ENCODE results near the gene CD302. TPM values are rescaled to one million over a fixed set of nuclear protein-coding genes. Genes with fewer than 3 reads are reported as not detected.

The CD302 gene
- total RNA-seq, 1 experiment from 2014 or later: 8.5 TPM

GRCh38 chr2:159722580-159722979, 75.4 kb downstream of the CD302 start:
- Histone ChIP-seq H3K4me2 (ENCODE audit: low read length) (no peak overlapping the region), H3F3A (ENCODE audit: low read length, unreplicated experiment) (no peaks in the 10 kb centered on the region), H3K36me3 (ENCODE audit: low read depth, low read length) (peaks cover 55% of the 10 kb centered on the region), H3K79me2 (ENCODE audit: low read length) (peaks cover 100% of the 10 kb centered on the region), H3K27me3 (ENCODE audit: low read length) (no peaks in the 10 kb centered on the region), H3K4me3 (ENCODE audit: low read length) (no peak overlapping the region), H3K9me2 (replicated peaks; ENCODE audit: low read length) (no peaks in the 10 kb centered on the region), H2AFZ (ENCODE audit: low read length) (no peak overlapping the region), H3K4me1 (ENCODE audit: insufficient read depth, low read length) (no peaks in the 10 kb centered on the region), H3K27ac (ENCODE audit: low read length) (no peak overlapping the region), H4K20me1 (ENCODE audit: low read length) (peaks cover 91% of the 10 kb centered on the region), H3K9ac (ENCODE audit: low read length) (no peak overlapping the region), H3K9me3 (ENCODE audit: low read length) (no peaks in the 10 kb centered on the region)
- DNase-seq (no peak), ATAC-seq (no peak)
- POLR2A ChIA-PET (ENCODE audit: unreplicated experiment): no interaction called here
- intact Hi-C loops (cut with micrococcal nuclease): no loop called here
- no TSS peak for BruUV-seq (replicated peaks)
- TF ChIP-seq EZH2phosphoT487 (IDR thresholded peaks at IDR 0.05; ENCODE audit: borderline replicate concordance, low read length): no peak
- CTCF ChIA-PET: no interaction called here

GRCh38 chr2:159720676-159721075, 77.3 kb downstream of the CD302 start:
- H4K20me1 ChIP-seq (ENCODE audit: low read length): peaks cover 91% of the 10 kb centered on the region
- ChIA-PET CTCF (no interaction called here), POLR2A (ENCODE audit: unreplicated experiment) (no interaction called here)
- TF ChIP-seq EZH2 (IDR thresholded peaks at IDR 0.05; ENCODE audit: low read length, unreplicated experiment) (no peak), CTCF (conservative IDR thresholded peaks at IDR 0.05; ENCODE audit: low read depth, low read length) (no peak), EZH2phosphoT487 (IDR thresholded peaks at IDR 0.05; ENCODE audit: borderline replicate concordance, low read length) (no peak)
- ATAC-seq (no peak), DNase-seq (no peak)
- intact Hi-C loops (cut with micrococcal nuclease): no loop called here
- H3K36me3 ChIP-seq (ENCODE audit: low read depth, low read length): peaks cover 65% of the 10 kb centered on the region
- H3F3A ChIP-seq (ENCODE audit: low read length, unreplicated experiment): no peaks in the 10 kb centered on the region
- H3K4me2 ChIP-seq (ENCODE audit: low read length): no peak overlapping the region
- no peak overlapping the region for H3K27ac ChIP-seq (ENCODE audit: low read length)
- H3K9me3 ChIP-seq (ENCODE audit: low read length): no peaks in the 10 kb centered on the region
- H2AFZ ChIP-seq (ENCODE audit: low read length): no peak overlapping the region
- H3K4me3 ChIP-seq (ENCODE audit: low read length): no peak overlapping the region
- H3K27me3 ChIP-seq (ENCODE audit: low read length): no peaks in the 10 kb centered on the region
- H3K9ac ChIP-seq (ENCODE audit: low read length): no peak overlapping the region
- no TSS peak for BruUV-seq (replicated peaks)
- no peaks in the 10 kb centered on the region for H3K9me2 ChIP-seq (replicated peaks; ENCODE audit: low read length)
- peaks cover 100% of the 10 kb centered on the region for H3K79me2 ChIP-seq (ENCODE audit: low read length)
- peaks cover 4% of the 10 kb centered on the region; the same call in 1 of the 2 replicates for H3K4me1 ChIP-seq (ENCODE audit: insufficient read depth, low read length)

Other genes starting within 250 kb of the CD302 start
- 15.7 and 19.6 TPM in 2 replicates for gene BAZ2B, start 181.7 kb downstream of the CD302 start, total RNA-seq (2014; rRNA removed)
- gene MARCHF7, start 85.7 kb downstream of the CD302 start, total RNA-seq (2014; rRNA removed): 53.2 and 84.3 TPM in 2 replicates
- gene LY75, start 106.5 kb upstream of the CD302 start, total RNA-seq (2014; rRNA removed): not detected in 2 replicates